ENCODE measurements around the gene RAD51B.

The RAD51B gene

DNA sequence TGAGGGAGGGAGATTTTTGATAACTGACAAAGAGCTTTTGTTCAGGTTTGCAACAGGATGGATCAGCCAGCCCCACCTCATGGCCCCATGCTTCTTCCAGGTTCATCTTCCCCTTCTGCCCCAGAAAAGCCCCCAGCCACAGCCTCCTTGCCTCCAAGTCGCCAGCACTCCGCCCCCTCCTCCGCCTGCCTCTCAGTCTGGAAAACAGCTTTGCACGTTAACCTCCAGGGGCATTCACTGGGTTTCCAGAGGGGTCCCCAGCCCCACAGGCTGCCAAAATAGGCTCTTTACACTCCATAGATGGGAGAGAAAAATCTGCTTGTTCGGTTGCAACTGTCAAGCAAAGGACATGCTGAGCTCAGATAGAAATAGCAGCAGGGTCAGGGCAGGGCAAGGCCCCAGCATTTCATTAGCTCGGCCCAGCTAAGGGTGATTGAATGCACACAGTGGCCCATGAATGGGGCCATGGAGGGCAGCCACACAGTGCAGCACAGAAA lies 719.7 kb downstream of the RAD51B start:
- no peak overlapping the region for H3K4me3 ChIP-seq (replicated peaks; ENCODE audit: low read depth, low read length)
- no peak for TF ChIP-seq CTCF (IDR thresholded peaks at IDR 0.05; ENCODE audit: low read length, missing control alignments)
- no peak for DNase-seq (ENCODE audit: low read depth)

DNA sequence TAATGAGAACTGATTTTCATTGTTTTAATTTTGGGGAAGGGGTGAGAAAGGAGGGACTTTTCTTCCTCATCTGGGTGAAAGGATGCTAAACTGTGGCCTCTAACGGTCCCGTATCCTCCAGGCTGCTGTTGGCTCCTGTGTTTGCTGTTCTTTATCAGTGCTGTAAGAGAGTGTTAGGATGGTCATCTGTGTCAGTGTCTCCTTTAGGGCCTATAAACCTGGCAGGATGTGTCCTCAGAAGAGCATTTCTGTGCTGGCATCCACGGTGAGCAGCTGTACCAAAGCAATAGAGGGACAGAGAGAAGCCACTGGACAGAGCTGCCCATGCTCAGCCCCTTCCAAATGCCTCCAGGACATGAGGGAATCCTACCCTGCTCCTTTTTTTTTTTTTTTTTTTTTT lies 720.2 kb downstream of the RAD51B start:
- H3K4me3 ChIP-seq (replicated peaks; ENCODE audit: low read depth, low read length) = no peak overlapping the region
- TF ChIP-seq CTCF (IDR thresholded peaks at IDR 0.05; ENCODE audit: low read length, missing control alignments) = no peak
- no peak for DNase-seq (ENCODE audit: low read depth)

DNA sequence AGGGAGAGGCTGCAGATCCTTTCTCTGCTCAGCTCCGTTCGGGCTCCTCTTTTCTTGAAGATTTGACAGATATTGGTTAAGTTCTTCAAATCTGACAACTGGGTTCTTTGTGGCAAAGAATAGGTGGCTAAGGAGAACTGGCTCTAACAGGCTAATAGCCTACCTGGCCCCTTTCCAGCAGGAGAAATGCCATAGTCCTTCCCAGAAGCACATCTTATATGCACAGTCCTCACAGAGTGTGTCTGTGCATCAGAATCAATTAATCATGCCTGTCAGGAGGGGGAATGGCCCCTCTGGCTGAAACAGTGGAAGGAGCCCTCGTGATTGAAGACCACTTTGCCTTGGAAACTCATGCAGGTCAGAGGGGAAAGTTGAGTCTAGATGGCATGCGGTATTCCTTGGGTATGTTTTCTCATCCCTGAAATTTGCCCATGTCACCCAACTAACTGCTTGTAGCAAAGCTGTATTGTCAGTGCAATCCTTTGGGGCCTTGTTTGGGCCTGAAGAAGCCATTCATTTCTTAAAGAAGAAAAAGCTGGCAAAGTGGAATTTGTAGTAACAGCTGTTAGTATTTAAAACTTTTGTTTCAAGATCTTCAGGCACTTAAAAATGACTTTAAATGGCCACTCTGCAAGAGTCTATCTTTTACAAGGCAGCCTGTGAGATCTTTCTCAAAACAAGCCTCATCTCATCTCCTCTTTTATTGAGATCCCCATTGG lies 721.8 kb downstream of the RAD51B start:
- TF ChIP-seq CTCF (IDR thresholded peaks at IDR 0.05; ENCODE audit: low read length, missing control alignments) = no peak
- no peak overlapping the region for H3K4me3 ChIP-seq (replicated peaks; ENCODE audit: low read depth, low read length)
- DNase-seq (ENCODE audit: low read depth) = no peak

- TF ChIP-seq CTCF (IDR thresholded peaks at IDR 0.05; ENCODE audit: low read length, missing control alignments) = no peak
- DNase-seq (ENCODE audit: low read depth) = no peak
- no peak overlapping the region for H3K4me3 ChIP-seq (replicated peaks; ENCODE audit: low read depth, low read length)
Measured at GRCh38 chr14:68542346-68542745, 722.8 kb downstream of the RAD51B start.

GRCh38 chr14:68543516-68543915 lies 723.9 kb downstream of the RAD51B start:
- DNase-seq (ENCODE audit: low read depth) = no peak
- no peak overlapping the region for H3K4me3 ChIP-seq (replicated peaks; ENCODE audit: low read depth, low read length)
- TF ChIP-seq CTCF (IDR thresholded peaks at IDR 0.05; ENCODE audit: low read length, missing control alignments) = no peak

- no peak for TF ChIP-seq CTCF (IDR thresholded peaks at IDR 0.05; ENCODE audit: low read length, missing control alignments)
- no peak overlapping the region for H3K4me3 ChIP-seq (replicated peaks; ENCODE audit: low read depth, low read length)
Measured at GRCh38 chr14:68544081-68544892, 724.7 kb downstream of the RAD51B start.

More at GRCh38 chr14:68544081-68544892, 724.7 kb downstream of the RAD51B start:
- DNase-seq (ENCODE audit: low read depth) = peak; percentile 99
